Lower lobe of right lung (tissue), 2 donors: ENCODE results near the gene LRRC59. TPM values are rescaled to one million over a fixed set of nuclear protein-coding genes. Genes with fewer than 3 reads are reported as not detected.
A peak's percentile ranks its signal among the peaks of the same experiment; 100 is the strongest.

Experiments used
- ATAC-seq, 2 donors: fragments of 200-7000 bp; cut with Tn5 transposase; one replicate each; pipeline ENCODE4 v1.9.1; 2020 to 2022; ENCODE audit warnings: mild to moderate bottlenecking in 2 of 2, moderate library complexity in 2 of 2
- DNase-seq: peaks from one replicate; pipeline ENCODE4 v3.0.0-alpha.2; 2020
- H3K27ac ChIP-seq: fragments of 200-600 bp; one replicate; pipeline ENCODE4 v1.8.0; 2022
- H3K27me3 ChIP-seq: fragments of 200-600 bp; one replicate; pipeline ENCODE4 v1.8.0; 2022; ENCODE audit warnings: low read depth
- H3K36me3 ChIP-seq: fragments of 200-600 bp; one replicate; pipeline ENCODE4 v1.8.0; 2022; ENCODE audit warnings: mild to moderate bottlenecking
- H3K4me1 ChIP-seq: fragments of 200-600 bp; one replicate; pipeline ENCODE4 v1.8.0; 2022
- H3K4me3 ChIP-seq: fragments of 200-600 bp; one replicate; pipeline ENCODE4 v1.8.0; 2022; ENCODE audit warnings: mild to moderate bottlenecking
- H3K9me3 ChIP-seq: fragments of 200-600 bp; one replicate; pipeline ENCODE4 v1.8.0; 2022
- CTCF ChIP-seq: fragments of 200-600 bp; IDR thresholded peaks from one replicate; pipeline ENCODE4 v1.8.0; 2022; ENCODE audit warnings: antibody characterized with exemption, mild to moderate bottlenecking
- intact Hi-C: fragments of 100-400 bp; cut with DNase I; formaldehyde crosslinking; loops from one replicate; pipeline ENCODE4 v1.11.0; 2022
- total RNA-seq: library from RNA; stranded (reverse); fragmentation: NEBNext Ultra II Directional; extraction: Animal tissue kit (Norgen Biotek cat#: 25700); gene quantifications from one replicate; pipeline ENCODE4 v1.2.1, GENCODE V29; 2021
- donor health status: DM: no; HTN: yes; CAD: no; lungs with severe emphysema.

LRRC59 gene
- total RNA-seq, 1 donor from 2014 or later, result 55.5 TPM

- Histone ChIP-seq H3K27ac (peak overlapping the region; percentile 87), H3K4me3 (peak overlapping the region; percentile 95), H3K36me3 (no peaks in the 10 kb centered on the region), H3K27me3 (no peaks in the 10 kb centered on the region), H3K4me1 (peaks cover 64% of the 10 kb centered on the region), H3K9me3 (no peaks in the 10 kb centered on the region)
- intact Hi-C loops, result no loop called here
- ATAC-seq (peak; percentile 0 to 1), DNase-seq (no peak)
- no peak for TF ChIP-seq CTCF
Measured at GRCh38 chr17:50426472-50426782, 29.1 kb upstream of the LRRC59 start.

- peak; percentile 85 for DNase-seq
- Histone ChIP-seq H3K27ac (peak within 1 kb of the TSS; percentile 87), H3K27me3 (no peaks in the 10 kb centered on the region), H3K9me3 (no peaks in the 10 kb centered on the region), H3K4me1 (peaks cover 69% of the 10 kb centered on the region), H3K4me3 (peak within 1 kb of the TSS; percentile 95), H3K36me3 (no peaks in the 10 kb centered on the region)
- TF ChIP-seq CTCF, result no peak
- intact Hi-C loops, result no loop called here
- peak; percentile 92 to 94 for ATAC-seq
Measured at GRCh38 chr17:50425682-50426471, 28.6 kb upstream of the LRRC59 start, which contains the start of gene ACSF2. TSS of gene ACSF2 (plus strand) at chr17:50426218. CDS start at chr17:50426262, 44 bp downstream.

- H3K9me3 ChIP-seq, result no peaks in the 10 kb centered on the region
- no peak for TF ChIP-seq CTCF
- no peaks in the 10 kb centered on the region for H3K27me3 ChIP-seq
- H3K4me3 ChIP-seq, result peak overlapping the region; percentile 95
- no peak for ATAC-seq
- intact Hi-C loops, result no loop called here
- no peaks in the 10 kb centered on the region for H3K36me3 ChIP-seq
- peaks cover 73% of the 10 kb centered on the region for H3K4me1 ChIP-seq
- DNase-seq, result no peak
- peak overlapping the region; percentile 87 for H3K27ac ChIP-seq
Measured at GRCh38 chr17:50424996-50425681, 27.8 kb upstream of the LRRC59 start.

GRCh38 chr17:50424246-50424995, 27.1 kb upstream of the LRRC59 start:
- DNase-seq (no peak), ATAC-seq (no peak)
- TF ChIP-seq CTCF, result no peak
- no peak overlapping the region for H3K4me3 ChIP-seq
- H3K4me1 ChIP-seq, result peaks cover 67% of the 10 kb centered on the region
- H3K36me3 ChIP-seq, result no peaks in the 10 kb centered on the region
- intact Hi-C loops, result no loop called here
- no peaks in the 10 kb centered on the region for H3K9me3 ChIP-seq
- peak overlapping the region; percentile 87 for H3K27ac ChIP-seq
- no peaks in the 10 kb centered on the region for H3K27me3 ChIP-seq

GRCh38 chr17:50423553-50424159, 26.3 kb upstream of the LRRC59 start:
- Histone ChIP-seq H3K9me3 (no peaks in the 10 kb centered on the region), H3K27me3 (no peaks in the 10 kb centered on the region), H3K4me3 (no peak overlapping the region), H3K4me1 (peaks cover 59% of the 10 kb centered on the region), H3K27ac (peak overlapping the region; percentile 8), H3K36me3 (no peaks in the 10 kb centered on the region)
- DNase-seq (peak; percentile 66), ATAC-seq (peak in 1 of 2 donors; percentile 32)
- intact Hi-C loops, result no loop called here
- TF ChIP-seq CTCF, result no peak
